Activated gamma-delta T cell treated with Interleukin-2 at 50 U/mL for 16 hours (primary cell): ENCODE results near the gene TRIM25.
A peak's percentile ranks its signal among the peaks of the same experiment; 100 is the strongest.

Experiments
- DNase-seq: peaks from one replicate; pipeline ENCODE4 v3.0.0-alpha.2; 2020

The TRIM25 gene

DNA sequence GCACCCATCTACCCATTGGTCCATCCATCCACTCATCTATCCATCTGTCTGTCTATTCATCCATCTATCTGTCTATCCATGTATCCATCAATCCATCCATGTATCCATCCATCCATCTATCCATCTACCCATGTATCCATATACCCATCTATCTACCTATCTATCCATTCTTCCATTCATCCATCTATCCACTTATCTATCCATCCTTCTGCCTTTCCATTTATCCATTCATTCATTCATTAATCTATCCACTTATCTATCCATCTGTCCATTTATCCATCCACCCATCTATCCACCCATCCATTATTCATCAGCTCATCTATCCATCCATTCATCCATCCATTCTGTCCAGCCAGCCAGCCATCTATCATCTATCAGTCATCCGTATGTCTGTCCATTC, 21.5 kb downstream of the TRIM25 start:
- DNase-seq: no peak

DNA sequence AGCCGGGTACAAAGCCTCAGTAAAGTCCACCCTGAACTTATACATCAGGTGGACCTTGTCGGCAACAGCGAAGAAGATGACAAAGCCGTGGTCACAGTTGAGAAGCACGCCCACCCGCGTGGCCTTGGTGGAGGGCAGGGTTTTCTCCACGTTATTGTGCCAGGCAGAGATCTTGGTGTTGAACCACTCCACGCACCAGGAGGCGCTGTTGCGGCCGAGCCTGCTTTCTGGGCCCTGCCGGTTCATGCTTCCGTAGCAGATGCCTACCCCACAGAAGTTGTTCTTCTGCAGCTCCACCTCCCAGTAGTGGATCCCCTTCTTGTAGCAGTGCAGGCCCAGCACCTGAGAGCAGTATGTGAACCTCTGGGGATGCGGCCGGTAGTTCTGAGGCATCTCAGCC, 22.1 kb downstream of the TRIM25 start:
- DNase-seq: peak; percentile 49

DNA sequence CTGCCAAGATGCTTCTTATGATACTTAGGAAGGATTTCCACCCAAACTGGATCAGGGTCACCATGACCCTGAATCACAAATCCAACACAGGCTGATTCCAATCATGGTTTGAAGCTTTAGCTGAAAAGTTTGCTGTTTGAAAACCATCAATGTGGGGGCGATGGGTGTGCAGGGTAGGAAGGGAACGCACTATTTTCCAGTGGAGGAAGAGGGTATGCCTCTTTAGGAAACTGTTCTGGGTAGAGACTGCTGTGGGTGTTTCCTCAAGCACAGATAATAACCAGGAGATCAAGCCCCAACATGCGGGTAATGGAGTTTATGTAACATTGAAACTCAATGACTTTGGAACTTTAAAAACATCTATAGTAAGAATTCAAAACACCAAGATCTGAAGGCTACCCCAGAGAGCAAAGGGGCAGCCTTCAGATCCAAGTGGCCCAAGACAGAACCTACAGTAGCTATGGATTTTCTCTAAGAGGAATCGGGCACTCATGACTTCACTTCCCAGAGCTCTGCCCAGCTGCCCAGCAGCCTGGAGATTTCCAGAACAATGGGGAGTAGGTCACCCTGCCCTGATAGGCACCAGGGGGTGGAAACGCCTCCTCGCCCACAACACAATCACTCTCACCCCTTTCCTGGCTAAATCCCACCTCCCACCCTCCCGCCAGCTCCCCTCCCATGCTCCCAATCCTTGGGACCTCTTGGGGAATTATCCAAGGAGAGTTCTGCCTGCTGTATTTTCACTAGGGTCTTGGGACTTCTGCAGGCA, 22.8 kb downstream of the TRIM25 start:
- no peak for DNase-seq

GRCh38 chr17:56890390-56890789, 23.5 kb downstream of the TRIM25 start:
- DNase-seq: no peak

- DNase-seq: no peak
These were observed 26.0 kb downstream of the TRIM25 start for GRCh38 chr17:56887552-56888467.

DNA sequence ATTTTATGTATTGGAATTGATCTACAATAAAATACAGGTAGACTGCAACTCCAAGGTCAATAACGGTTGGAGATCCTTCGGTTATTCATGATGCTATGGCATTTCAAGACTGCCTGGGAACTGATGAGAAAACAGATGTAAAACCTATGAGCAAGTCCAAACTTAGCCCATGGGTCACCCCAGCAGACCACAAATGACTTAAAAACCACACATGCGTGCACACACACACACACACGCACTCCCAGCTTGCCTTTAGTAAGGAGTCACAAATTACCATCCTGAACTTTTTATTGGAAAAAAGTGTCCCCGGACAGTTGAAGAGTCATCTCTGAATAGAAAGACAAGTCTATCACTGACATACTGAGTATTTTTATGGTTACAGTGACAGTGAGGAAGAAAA, 26.7 kb downstream of the TRIM25 start:
- no peak for DNase-seq

DNA sequence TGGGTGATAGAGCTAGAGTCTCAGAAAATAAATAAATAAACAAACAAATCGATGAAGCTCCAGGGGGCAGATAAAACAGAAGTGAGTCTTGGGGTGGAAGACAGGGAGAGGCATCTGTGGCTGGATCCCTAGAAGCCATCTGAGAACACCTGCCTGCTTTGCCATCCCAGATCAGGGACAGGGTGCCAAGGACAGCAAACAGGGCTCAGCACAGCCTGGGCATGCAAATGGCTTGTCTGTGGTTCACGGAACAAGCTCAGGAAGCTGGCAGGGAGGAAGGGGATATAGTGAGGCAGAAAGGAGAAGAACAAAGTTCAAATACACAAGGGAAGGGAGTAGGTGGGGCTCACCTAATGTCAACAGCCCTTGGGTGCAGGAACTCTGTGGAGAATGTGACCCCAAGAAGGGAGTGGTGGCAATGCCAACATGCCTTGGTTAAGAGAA, 27.5 kb downstream of the TRIM25 start:
- DNase-seq: no peak

- DNase-seq: no peak
These were observed 28.6 kb downstream of the TRIM25 start for GRCh38 chr17:56885312-56885657.

DNA sequence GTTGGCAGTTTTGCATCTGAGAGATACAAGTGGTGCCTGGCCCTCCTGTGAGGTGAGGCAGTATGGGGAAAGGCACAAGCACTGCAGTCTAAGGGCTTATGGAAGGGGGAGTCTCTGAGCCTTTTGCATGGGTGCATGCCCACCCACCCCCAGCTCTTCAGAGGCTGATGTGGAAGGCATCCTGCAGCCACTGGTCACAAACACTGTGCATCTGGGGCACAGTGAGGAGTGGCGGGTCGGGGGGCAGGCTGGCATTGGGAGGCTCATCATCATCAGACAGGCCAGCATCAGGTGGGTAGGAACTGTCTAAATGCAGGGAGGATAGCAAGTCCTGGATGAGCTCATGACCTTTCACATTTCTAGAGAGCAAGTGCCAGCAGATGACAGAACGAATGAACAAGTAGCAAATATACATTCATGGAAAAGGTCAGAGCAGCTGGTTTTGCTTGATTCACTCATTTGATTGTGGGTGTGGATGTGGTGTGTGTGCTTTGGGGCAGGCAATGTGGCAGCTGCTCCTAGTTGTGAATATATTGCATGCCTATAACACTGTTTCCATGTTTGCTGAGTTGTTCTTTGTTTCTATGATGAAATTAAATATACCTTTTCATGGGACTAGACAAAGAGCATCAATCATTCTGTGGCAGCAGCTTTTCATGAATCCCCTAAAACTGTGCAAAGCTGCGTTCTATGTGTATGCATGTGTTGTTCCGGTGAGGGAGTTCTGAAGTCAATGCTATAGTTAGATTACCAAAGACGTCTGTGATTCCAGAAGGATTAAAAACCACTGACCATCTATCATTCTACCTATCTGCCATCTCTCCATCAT, 29.2 kb downstream of the TRIM25 start:
- DNase-seq: no peak

GRCh38 chr17:56883616-56884015, 30.2 kb downstream of the TRIM25 start:
- DNase-seq: no peak

- no peak for DNase-seq
These were observed 32.1 kb downstream of the TRIM25 start for GRCh38 chr17:56881685-56882295.

GRCh38 chr17:56880571-56880970, 33.3 kb downstream of the TRIM25 start:
- DNase-seq: no peak

- DNase-seq: no peak
These were observed 33.7 kb downstream of the TRIM25 start for GRCh38 chr17:56880133-56880532.

DNA sequence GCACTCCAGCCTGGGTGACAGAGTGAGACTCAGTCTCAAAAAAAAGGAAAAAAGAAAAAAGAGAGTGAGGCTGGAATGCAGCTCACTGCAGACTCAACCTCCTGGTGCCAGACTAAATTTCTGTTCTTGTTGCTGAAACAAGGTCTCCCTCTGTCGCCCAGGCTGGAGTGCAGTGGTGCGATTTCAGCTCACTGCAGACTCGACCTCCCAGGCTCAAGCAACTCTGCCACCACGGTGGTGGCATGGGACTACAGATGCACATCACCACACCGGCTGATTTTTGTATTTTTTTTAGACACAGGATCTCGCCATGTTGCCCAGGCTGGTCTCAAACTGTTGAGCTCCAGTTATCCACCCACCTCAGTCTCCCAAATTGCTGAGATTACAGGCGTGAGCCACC, 34.6 kb downstream of the TRIM25 start:
- DNase-seq: no peak

- DNase-seq: no peak
These were observed 37.1 kb downstream of the TRIM25 start for GRCh38 chr17:56876766-56877179.

- DNase-seq: no peak
These were observed 43.7 kb downstream of the TRIM25 start for GRCh38 chr17:56870081-56870651.

GRCh38 chr17:56868716-56869115, 45.1 kb downstream of the TRIM25 start:
- no peak for DNase-seq

GRCh38 chr17:56867948-56868376, 45.9 kb downstream of the TRIM25 start:
- no peak for DNase-seq

GRCh38 chr17:56866496-56866895, 47.4 kb downstream of the TRIM25 start:
- no peak for DNase-seq

DNA sequence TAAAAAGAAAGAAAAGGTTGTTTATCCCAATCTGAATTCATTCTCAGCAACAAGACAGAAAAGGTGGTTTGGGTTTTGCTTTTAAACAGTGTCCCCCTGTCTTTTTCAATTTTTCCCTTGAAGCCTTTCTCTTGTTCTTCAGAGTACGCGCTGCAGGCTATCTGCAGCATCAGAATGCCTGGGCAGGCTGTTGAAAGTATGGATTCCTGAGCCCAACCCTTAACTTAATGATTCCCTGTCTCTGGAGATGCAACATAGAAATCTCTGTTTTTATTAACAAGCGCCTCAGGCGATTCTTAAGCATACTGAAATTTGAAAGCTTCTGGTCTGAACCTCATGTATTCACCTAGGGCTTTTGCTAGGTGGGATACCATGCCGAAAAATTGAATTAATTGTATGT, 47.8 kb downstream of the TRIM25 start:
- no peak for DNase-seq

- no peak for DNase-seq
These were observed 49.9 kb downstream of the TRIM25 start for GRCh38 chr17:56863974-56864373.

DNA sequence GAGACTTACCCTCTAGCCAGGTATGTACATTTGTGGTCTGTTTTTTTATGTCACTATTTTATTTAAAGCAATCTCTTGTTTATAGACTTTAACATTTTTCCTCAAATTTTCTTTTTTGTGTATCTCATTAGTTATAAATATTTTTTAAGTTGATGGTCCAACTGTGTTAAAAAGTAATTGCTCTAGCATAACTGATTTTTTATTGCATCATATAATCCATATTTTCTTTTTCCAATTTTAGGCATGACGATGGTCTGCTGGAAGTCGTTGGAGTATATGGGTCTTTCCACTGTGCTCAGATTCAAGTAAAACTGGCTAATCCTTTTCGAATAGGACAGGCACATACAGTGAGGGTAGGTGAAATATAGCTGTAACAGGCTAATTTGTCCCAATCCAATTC, 52.0 kb downstream of the TRIM25 start:
- no peak for DNase-seq
